GM23338 (cell line): ENCODE results near the gene SNF8. TPM values are rescaled to one million over a fixed set of nuclear protein-coding genes. Genes with fewer than 3 reads are reported as not detected.

Experiments used
- ATAC-seq: fragments of 200-7000 bp; cut with Tn5 transposase; 3 replicates; pipeline ENCODE4 v1.9.1; 2020
- DNase-seq: peaks from one replicate; pipeline ENCODE4 v3.0.0-alpha.2; 2015; ENCODE audit warnings: low spot score
- H2AFZ ChIP-seq: fragments of 200-600 bp; sonication (generic); 2 replicates; pipeline ENCODE4 v1.8.0; 2016; ENCODE audit warnings: antibody characterized with exemption, mild to moderate bottlenecking, moderate library complexity
- H3F3A ChIP-seq: fragments of 200-600 bp; sonication (generic); replicated peaks from 2 replicates; pipeline ENCODE4 v1.8.0; 2017; ENCODE audit warnings: antibody characterized with exemption, mixed run types, low read depth
- H3K27ac ChIP-seq: fragments of 200-600 bp; sonication (generic); 2 replicates; pipeline ENCODE4 v1.6.1; 2016; ENCODE audit warnings: low read depth
- H3K27me3 ChIP-seq: fragments of 200-600 bp; sonication (generic); 2 replicates; pipeline ENCODE4 v1.8.0; 2016; ENCODE audit warnings: mild to moderate bottlenecking, mixed run types, moderate library complexity; ENCODE audit not compliant: insufficient read depth
- H3K36me3 ChIP-seq: fragments of 200-600 bp; sonication (generic); 2 replicates; pipeline ENCODE4 v1.8.0; 2016; ENCODE audit warnings: mild to moderate bottlenecking; ENCODE audit not compliant: insufficient read depth
- H3K4me1 ChIP-seq: fragments of 200-600 bp; sonication (generic); 2 replicates; pipeline ENCODE4 v1.8.0; 2016; ENCODE audit warnings: mild to moderate bottlenecking, moderate library complexity; ENCODE audit not compliant: insufficient read depth
- H3K4me2 ChIP-seq: fragments of 200-600 bp; sonication (generic); 2 replicates; pipeline ENCODE4 v1.7.1; 2017; ENCODE audit warnings: mixed run types
- H3K4me3 ChIP-seq: fragments of 200-600 bp; sonication (generic); 2 replicates; pipeline ENCODE4 v1.6.1; 2016; ENCODE audit warnings: mixed run types
- H3K79me2 ChIP-seq: fragments of 200-600 bp; sonication (generic); replicated peaks from 2 replicates; pipeline ENCODE4 v1.8.0; 2017; ENCODE audit warnings: mild to moderate bottlenecking; ENCODE audit not compliant: insufficient read depth
- H3K9me2 ChIP-seq: fragments of 200-600 bp; sonication (generic); 2 replicates; pipeline ENCODE4 v1.8.0; 2017; ENCODE audit not compliant: insufficient read depth
- H4K20me1 ChIP-seq: fragments of 200-600 bp; sonication (generic); replicated peaks from 2 replicates; pipeline ENCODE4 v1.8.0; 2017; ENCODE audit warnings: mild to moderate bottlenecking; ENCODE audit not compliant: insufficient read depth
- H3K27ac Mint-ChIP-seq: 2 replicates; pipeline ENCODE4 v1.8.0; 2020; ENCODE audit warnings: inconsistent platforms, mild to moderate bottlenecking, moderate library complexity, mixed read lengths
- H3K27me3 Mint-ChIP-seq: 3 replicates; pipeline ENCODE4 v1.8.0; 2022; ENCODE audit warnings: low read depth, mild to moderate bottlenecking, moderate library complexity, mixed read lengths, inconsistent platforms; ENCODE audit not compliant: insufficient read depth, poor library complexity
- H3K36me3 Mint-ChIP-seq: 3 replicates; pipeline ENCODE4 v1.8.0; 2021; ENCODE audit warnings: low read depth, mild to moderate bottlenecking, inconsistent platforms, moderate library complexity, mixed read lengths
- H3K4me1 Mint-ChIP-seq: 3 replicates; pipeline ENCODE4 v1.8.0; 2020; ENCODE audit warnings: mild to moderate bottlenecking, inconsistent platforms, mixed read lengths
- H3K4me3 Mint-ChIP-seq: 3 replicates; pipeline ENCODE4 v1.8.0; 2021; ENCODE audit warnings: moderate library complexity, mild to moderate bottlenecking, inconsistent platforms, mixed read lengths
- H3K9me3 Mint-ChIP-seq: 3 replicates; pipeline ENCODE4 v1.8.0; 2020; ENCODE audit warnings: moderate library complexity, mild to moderate bottlenecking, inconsistent platforms, mixed read lengths
- CREB1 ChIP-seq: fragments of 250-450 bp; sonication (Bioruptor Pico); IDR thresholded peaks from 2 replicates; pipeline ENCODE4 v1.5.0; 2020; ENCODE audit warnings: low read depth, mild to moderate bottlenecking, moderate library complexity
- CTCF ChIP-seq, 2 experiments: fragments of 200-600 bp in 1 of 2; sonication (generic) in 1 of 2; conservative IDR thresholded peaks; 2 replicates each; pipeline versions ENCODE4 v1.5.1 to v1.6.1; 2016 to 2017; ENCODE audit warnings: antibody characterized with exemption in 2 of 2, low read depth in 2 of 2, mild to moderate bottlenecking in 2 of 2, moderate library complexity in 1 of 2
- ETS1 ChIP-seq: IDR thresholded peaks from 2 replicates; pipeline ENCODE4 v1.6.1; 2016; ENCODE audit warnings: antibody characterized with exemption
- EZH2 ChIP-seq: fragments of 200-600 bp; sonication (generic); IDR thresholded peaks from one replicate; pipeline ENCODE4 v1.8.0; 2017; ENCODE audit warnings: antibody characterized with exemption, mild to moderate bottlenecking, low read depth; ENCODE audit not compliant: unreplicated experiment
- EZH2phosphoT487 ChIP-seq: fragments of 200-600 bp; sonication (generic); IDR thresholded peaks from one replicate; pipeline ENCODE4 v1.8.1; 2018; ENCODE audit warnings: antibody characterized with exemption; ENCODE audit not compliant: unreplicated experiment
- JUNB ChIP-seq: IDR thresholded peaks from one replicate; pipeline ENCODE4 v1.6.1; 2016; ENCODE audit warnings: antibody characterized with exemption; ENCODE audit not compliant: unreplicated experiment
- NANOG ChIP-seq: IDR thresholded peaks from 2 replicates; pipeline ENCODE4 v1.6.1; 2016; ENCODE audit warnings: antibody characterized with exemption, borderline replicate concordance
- POLR2AphosphoS5 ChIP-seq: IDR thresholded peaks from 2 replicates; pipeline ENCODE4 v1.6.1; 2016; ENCODE audit warnings: antibody characterized with exemption, low read depth
- ZNF114 ChIP-seq: fragments of 250-450 bp; sonication (Bioruptor Pico); IDR thresholded peaks from 2 replicates; pipeline ENCODE4 v1.5.0; 2020; ENCODE audit warnings: mild to moderate bottlenecking, moderate library complexity
- ZNF331 ChIP-seq: fragments of 250-450 bp; sonication (Bioruptor Pico); IDR thresholded peaks from 2 replicates; pipeline ENCODE4 v1.5.0; 2020; ENCODE audit warnings: low read depth, mild to moderate bottlenecking, moderate library complexity
- polyA plus RNA-seq: library from polyadenylated mRNA; unstranded; fragments of >200 nt; fragmentation: Nextera tagmentation; extraction: Ambion mirVana; gene quantifications from 2 replicates; pipeline ENCODE4 v1.2.1, GENCODE V29; 2016
- total RNA-seq: library from RNA; depleted of rRNA; stranded (reverse); fragments of >200 nt; shearing (Covaris generic); gene quantifications from 2 replicates; pipeline ENCODE4 v1.2.3, GENCODE V29; 2014
- TF ChIP-seq, protein P1 (sequence below): fragments of 250-450 bp; sonication (Bioruptor Pico); IDR thresholded peaks from 2 replicates; pipeline ENCODE4 v1.5.0; 2020; ENCODE audit warnings: mild to moderate bottlenecking, moderate library complexity
- TF ChIP-seq, protein P2 (sequence below): IDR thresholded peaks from one replicate; pipeline ENCODE4 v1.6.1; 2018; ENCODE audit warnings: antibody characterized with exemption; ENCODE audit not compliant: unreplicated experiment

SNF8 gene
- total and polyA plus RNA-seq, 2 experiments from 2014 or later, result 88.5 to 113 TPM

- no peak for TF ChIP-seq NANOG
Measured at GRCh38 chr17:48972749-48973097, 28.1 kb upstream of the SNF8 start (continued).

- no peaks in the 10 kb centered on the region for H3K9me3 Mint-ChIP-seq
- peak; percentile 43 for ATAC-seq
- no peak overlapping the region for H3K27ac Mint-ChIP-seq
- Histone ChIP-seq H3K4me3 (no peak overlapping the region), H3K27me3 (no peaks in the 10 kb centered on the region), H2AFZ (peak overlapping the region; percentile 52), H4K20me1 (no peaks in the 10 kb centered on the region), H3K79me2 (no peaks in the 10 kb centered on the region), H3K36me3 (no peaks in the 10 kb centered on the region), H3K4me1 (peaks cover 30% of the 10 kb centered on the region; the same call in 1 of the 2 replicates), H3K27ac (no peak overlapping the region), H3F3A (peaks cover 5% of the 10 kb centered on the region; the same call in 1 of the 2 replicates), H3K4me2 (peak overlapping the region; percentile 55; the same call in 1 of the 2 replicates), H3K9me2 (no peaks in the 10 kb centered on the region)
- peak overlapping the region; percentile 32; the same call in 1 of the 3 replicates for H3K4me3 Mint-ChIP-seq
- DNase-seq, result no peak
- H3K4me1 Mint-ChIP-seq, result peaks cover 32% of the 10 kb centered on the region
- peaks cover 38% of the 10 kb centered on the region for H3K27me3 Mint-ChIP-seq
- H3K36me3 Mint-ChIP-seq, result no peaks in the 10 kb centered on the region
- no peak for TF ChIP-seq CTCF (conservative IDR thresholded peaks at IDR 0.05; ENCODE audit: low read depth in 2 of 2)
- TF ChIP-seq NANOG, result no peak
- TF ChIP-seq, protein P1, sequence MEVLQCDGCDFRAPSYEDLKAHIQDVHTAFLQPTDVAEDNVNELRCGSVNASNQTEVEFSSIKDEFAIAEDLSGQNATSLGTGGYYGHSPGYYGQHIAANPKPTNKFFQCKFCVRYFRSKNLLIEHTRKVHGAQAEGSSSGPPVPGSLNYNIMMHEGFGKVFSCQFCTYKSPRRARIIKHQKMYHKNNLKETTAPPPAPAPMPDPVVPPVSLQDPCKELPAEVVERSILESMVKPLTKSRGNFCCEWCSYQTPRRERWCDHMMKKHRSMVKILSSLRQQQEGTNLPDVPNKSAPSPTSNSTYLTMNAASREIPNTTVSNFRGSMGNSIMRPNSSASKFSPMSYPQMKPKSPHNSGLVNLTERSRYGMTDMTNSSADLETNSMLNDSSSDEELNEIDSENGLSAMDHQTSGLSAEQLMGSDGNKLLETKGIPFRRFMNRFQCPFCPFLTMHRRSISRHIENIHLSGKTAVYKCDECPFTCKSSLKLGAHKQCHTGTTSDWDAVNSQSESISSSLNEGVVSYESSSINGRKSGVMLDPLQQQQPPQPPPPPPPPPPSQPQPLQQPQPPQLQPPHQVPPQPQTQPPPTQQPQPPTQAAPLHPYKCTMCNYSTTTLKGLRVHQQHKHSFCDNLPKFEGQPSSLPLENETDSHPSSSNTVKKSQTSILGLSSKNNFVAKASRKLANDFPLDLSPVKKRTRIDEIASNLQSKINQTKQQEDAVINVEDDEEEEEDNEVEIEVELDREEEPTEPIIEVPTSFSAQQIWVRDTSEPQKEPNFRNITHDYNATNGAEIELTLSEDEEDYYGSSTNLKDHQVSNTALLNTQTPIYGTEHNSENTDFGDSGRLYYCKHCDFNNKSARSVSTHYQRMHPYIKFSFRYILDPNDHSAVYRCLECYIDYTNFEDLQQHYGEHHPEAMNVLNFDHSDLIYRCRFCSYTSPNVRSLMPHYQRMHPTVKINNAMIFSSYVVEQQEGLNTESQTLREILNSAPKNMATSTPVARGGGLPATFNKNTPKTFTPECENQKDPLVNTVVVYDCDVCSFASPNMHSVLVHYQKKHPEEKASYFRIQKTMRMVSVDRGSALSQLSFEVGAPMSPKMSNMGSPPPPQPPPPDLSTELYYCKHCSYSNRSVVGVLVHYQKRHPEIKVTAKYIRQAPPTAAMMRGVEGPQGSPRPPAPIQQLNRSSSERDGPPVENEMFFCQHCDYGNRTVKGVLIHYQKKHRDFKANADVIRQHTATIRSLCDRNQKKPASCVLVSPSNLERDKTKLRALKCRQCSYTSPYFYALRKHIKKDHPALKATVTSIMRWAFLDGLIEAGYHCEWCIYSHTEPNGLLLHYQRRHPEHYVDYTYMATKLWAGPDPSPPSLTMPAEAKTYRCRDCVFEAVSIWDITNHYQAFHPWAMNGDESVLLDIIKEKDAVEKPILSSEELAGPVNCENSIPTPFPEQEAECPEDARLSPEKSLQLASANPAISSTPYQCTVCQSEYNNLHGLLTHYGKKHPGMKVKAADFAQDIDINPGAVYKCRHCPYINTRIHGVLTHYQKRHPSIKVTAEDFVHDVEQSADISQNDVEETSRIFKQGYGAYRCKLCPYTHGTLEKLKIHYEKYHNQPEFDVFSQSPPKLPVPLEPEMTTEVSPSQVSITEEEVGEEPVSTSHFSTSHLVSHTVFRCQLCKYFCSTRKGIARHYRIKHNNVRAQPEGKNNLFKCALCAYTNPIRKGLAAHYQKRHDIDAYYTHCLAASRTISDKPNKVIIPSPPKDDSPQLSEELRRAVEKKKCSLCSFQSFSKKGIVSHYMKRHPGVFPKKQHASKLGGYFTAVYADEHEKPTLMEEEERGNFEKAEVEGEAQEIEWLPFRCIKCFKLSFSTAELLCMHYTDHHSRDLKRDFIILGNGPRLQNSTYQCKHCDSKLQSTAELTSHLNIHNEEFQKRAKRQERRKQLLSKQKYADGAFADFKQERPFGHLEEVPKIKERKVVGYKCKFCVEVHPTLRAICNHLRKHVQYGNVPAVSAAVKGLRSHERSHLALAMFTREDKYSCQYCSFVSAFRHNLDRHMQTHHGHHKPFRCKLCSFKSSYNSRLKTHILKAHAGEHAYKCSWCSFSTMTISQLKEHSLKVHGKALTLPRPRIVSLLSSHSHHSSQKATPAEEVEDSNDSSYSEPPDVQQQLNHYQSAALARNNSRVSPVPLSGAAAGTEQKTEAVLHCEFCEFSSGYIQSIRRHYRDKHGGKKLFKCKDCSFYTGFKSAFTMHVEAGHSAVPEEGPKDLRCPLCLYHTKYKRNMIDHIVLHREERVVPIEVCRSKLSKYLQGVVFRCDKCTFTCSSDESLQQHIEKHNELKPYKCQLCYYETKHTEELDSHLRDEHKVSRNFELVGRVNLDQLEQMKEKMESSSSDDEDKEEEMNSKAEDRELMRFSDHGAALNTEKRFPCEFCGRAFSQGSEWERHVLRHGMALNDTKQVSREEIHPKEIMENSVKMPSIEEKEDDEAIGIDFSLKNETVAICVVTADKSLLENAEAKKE (CRISPR knock-in tag), result no peak
- TF ChIP-seq EZH2, result no peak
- no peak for TF ChIP-seq POLR2AphosphoS5
- TF ChIP-seq, protein P2, sequence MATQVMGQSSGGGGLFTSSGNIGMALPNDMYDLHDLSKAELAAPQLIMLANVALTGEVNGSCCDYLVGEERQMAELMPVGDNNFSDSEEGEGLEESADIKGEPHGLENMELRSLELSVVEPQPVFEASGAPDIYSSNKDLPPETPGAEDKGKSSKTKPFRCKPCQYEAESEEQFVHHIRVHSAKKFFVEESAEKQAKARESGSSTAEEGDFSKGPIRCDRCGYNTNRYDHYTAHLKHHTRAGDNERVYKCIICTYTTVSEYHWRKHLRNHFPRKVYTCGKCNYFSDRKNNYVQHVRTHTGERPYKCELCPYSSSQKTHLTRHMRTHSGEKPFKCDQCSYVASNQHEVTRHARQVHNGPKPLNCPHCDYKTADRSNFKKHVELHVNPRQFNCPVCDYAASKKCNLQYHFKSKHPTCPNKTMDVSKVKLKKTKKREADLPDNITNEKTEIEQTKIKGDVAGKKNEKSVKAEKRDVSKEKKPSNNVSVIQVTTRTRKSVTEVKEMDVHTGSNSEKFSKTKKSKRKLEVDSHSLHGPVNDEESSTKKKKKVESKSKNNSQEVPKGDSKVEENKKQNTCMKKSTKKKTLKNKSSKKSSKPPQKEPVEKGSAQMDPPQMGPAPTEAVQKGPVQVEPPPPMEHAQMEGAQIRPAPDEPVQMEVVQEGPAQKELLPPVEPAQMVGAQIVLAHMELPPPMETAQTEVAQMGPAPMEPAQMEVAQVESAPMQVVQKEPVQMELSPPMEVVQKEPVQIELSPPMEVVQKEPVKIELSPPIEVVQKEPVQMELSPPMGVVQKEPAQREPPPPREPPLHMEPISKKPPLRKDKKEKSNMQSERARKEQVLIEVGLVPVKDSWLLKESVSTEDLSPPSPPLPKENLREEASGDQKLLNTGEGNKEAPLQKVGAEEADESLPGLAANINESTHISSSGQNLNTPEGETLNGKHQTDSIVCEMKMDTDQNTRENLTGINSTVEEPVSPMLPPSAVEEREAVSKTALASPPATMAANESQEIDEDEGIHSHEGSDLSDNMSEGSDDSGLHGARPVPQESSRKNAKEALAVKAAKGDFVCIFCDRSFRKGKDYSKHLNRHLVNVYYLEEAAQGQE, result no peak
- no peak for TF ChIP-seq ETS1
- no peak for TF ChIP-seq EZH2phosphoT487
- no peak for TF ChIP-seq CREB1 (CRISPR knock-in tag)
- TF ChIP-seq ZNF331 (CRISPR knock-in tag), result no peak
- TF ChIP-seq ZNF114, result no peak
- no peak for TF ChIP-seq JUNB
Measured at GRCh38 chr17:48970865-48971687, 26.4 kb upstream of the SNF8 start.
